ENCODE results near the gene FEM1C.

DNA sequence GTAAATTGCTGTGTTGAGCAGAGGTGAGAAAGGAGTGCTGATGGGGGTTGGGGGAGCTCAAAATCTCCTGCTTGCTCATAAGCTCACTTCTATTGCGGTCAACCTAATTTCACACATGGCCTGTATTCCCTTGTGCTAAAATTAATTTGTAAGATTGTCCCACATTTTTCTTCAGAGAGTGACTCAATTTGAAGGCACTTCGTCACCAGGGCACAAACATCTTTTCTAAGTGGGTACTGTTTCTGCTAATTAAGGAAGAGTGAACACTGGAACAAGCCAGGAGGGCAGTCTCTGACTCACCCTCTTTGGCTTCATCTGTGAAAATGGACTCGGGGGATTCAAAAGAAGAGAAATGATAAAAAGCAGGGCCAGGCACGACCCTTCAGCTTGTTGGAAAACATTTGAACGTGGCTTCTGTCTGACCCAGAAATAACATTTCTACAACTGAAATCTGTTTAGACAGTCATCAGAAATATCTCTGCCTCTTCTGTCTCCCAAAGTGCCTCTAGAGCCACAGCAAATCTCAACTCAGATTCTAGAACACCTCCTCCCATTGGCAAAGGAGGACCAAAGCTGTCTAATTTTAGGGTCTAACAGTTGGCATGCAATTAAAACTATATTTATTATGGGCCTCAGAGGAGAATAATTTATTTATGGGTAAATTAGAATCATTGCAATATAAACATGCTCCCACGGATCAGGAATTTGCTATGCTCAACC is 49.8 kb downstream of the FEM1C start:
- TF ChIP-seq, protein P1, sequence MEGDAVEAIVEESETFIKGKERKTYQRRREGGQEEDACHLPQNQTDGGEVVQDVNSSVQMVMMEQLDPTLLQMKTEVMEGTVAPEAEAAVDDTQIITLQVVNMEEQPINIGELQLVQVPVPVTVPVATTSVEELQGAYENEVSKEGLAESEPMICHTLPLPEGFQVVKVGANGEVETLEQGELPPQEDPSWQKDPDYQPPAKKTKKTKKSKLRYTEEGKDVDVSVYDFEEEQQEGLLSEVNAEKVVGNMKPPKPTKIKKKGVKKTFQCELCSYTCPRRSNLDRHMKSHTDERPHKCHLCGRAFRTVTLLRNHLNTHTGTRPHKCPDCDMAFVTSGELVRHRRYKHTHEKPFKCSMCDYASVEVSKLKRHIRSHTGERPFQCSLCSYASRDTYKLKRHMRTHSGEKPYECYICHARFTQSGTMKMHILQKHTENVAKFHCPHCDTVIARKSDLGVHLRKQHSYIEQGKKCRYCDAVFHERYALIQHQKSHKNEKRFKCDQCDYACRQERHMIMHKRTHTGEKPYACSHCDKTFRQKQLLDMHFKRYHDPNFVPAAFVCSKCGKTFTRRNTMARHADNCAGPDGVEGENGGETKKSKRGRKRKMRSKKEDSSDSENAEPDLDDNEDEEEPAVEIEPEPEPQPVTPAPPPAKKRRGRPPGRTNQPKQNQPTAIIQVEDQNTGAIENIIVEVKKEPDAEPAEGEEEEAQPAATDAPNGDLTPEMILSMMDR (IDR thresholded peaks at IDR 0.05; ENCODE audit: low read depth, low read length): no peak
- TF ChIP-seq EZH2phosphoT487 (IDR thresholded peaks at IDR 0.05; ENCODE audit: low read depth): no peak

Measured in OCI-LY3 (cell line).